ENCODE results near the gene PTH. TPM values are rescaled to one million over a fixed set of nuclear protein-coding genes. Genes with fewer than 3 reads are reported as not detected.

The PTH gene
- total RNA-seq, 4 donors from 2014 or later: not detected

DNA sequence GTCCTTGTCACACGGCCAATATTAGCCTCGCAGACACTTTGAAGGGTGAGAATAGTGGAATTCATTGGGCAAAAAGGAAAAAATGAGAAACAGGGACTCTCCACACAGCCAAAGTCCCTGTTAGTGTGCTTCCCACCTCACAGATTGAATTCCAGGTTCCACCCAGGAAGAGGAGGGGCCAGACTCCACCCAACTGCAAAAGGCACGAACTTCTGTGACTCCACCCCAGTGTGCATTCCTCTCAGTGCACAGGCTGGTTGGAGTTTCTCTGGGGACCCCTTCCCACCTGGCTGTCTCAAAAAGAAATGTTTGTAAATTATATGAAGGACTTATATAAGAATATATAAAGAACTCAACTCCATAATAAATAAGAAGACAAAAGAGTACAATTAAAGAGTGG is 20.7 kb downstream of the PTH start:
- TF ChIP-seq, protein P1, sequence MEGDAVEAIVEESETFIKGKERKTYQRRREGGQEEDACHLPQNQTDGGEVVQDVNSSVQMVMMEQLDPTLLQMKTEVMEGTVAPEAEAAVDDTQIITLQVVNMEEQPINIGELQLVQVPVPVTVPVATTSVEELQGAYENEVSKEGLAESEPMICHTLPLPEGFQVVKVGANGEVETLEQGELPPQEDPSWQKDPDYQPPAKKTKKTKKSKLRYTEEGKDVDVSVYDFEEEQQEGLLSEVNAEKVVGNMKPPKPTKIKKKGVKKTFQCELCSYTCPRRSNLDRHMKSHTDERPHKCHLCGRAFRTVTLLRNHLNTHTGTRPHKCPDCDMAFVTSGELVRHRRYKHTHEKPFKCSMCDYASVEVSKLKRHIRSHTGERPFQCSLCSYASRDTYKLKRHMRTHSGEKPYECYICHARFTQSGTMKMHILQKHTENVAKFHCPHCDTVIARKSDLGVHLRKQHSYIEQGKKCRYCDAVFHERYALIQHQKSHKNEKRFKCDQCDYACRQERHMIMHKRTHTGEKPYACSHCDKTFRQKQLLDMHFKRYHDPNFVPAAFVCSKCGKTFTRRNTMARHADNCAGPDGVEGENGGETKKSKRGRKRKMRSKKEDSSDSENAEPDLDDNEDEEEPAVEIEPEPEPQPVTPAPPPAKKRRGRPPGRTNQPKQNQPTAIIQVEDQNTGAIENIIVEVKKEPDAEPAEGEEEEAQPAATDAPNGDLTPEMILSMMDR (IDR thresholded peaks at IDR 0.05): no peak
- no peak for TF ChIP-seq POLR2A (IDR thresholded peaks at IDR 0.05)
- intact Hi-C loops (cut with DNase I; ENCODE audit: low total_unique reads): no loop called here
- DNase-seq (ENCODE audit: low spot score in 2 of 2): no peak
- 63 to 69% methylated on average over 3 of the region's 3 CpGs for WGBS, 2 donors
- H3K4me3 ChIP-seq (ENCODE audit: low read depth, poor library complexity, severe bottlenecking): no peak overlapping the region

DNA sequence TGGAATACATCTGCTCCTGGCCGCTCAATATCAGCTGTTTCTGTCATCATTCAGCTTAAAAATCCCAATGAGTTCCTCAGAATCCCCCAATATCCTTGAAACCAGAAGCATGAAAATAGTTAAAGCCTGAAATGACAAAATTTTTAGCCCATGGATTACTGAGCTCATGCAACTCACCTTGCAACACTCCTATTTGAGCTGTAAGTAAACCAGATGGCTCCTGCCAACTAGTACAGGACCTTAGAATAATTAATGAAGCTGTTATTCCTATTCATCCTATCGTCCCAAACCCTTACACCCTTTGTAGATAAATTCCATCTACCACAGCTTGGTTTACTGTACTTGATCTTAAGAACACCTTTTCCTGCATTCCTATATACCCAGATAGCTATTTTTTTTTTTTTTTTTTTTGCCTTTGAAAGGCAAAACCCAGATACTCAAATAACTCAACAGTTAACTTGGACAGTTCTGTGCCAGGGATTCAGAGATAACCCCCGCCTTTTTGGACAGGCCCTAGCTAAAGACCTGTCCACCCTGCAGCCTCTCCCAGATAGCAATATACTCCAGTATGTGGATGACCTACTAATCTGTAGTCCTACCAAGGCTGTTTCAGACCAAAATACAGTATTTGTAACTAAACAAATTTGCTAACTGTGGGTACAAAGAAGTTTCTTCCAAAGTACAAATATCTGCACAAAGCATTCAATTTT is 22.6 kb downstream of the PTH start:
- 76 to 80% methylated on average over 3 of the region's 3 CpGs for WGBS, 2 donors
- no peak for TF ChIP-seq POLR2A (IDR thresholded peaks at IDR 0.05)
- TF ChIP-seq, protein P1 (IDR thresholded peaks at IDR 0.05): no peak
- H3K4me3 ChIP-seq (ENCODE audit: low read depth, poor library complexity, severe bottlenecking): no peak overlapping the region
- intact Hi-C loops (cut with DNase I; ENCODE audit: low total_unique reads): loop anchor here (5.0 kb wide), 1 partner anchor 346 kb away; no protein-coding TSS in a partner anchor
- no peak for DNase-seq (ENCODE audit: low spot score in 2 of 2)

DNA sequence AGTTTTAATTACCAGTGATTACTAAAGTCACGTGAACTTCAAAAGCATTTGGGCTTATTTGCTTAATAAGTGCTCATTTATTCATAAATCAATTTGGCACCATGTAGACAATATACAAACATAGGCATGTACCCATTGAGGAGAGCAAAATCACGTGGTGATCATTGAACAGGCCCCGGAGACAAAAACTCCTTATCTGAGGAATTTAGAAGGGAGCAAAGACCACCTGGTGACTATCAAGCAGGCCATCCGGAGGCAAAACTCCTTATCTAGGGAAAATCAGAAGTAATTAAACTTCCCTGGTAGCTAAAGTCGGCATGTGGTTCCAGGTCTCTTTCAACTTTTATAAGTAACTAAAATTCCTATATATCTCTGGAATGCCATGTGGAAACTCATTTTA is 27.0 kb downstream of the PTH start:
- H3K4me3 ChIP-seq (ENCODE audit: low read depth, poor library complexity, severe bottlenecking): no peak overlapping the region
- TF ChIP-seq, protein P1 (IDR thresholded peaks at IDR 0.05): no peak
- no peak for TF ChIP-seq POLR2A (IDR thresholded peaks at IDR 0.05)
- no peak for DNase-seq (ENCODE audit: low spot score in 2 of 2)
- intact Hi-C loops (cut with DNase I; ENCODE audit: low total_unique reads): no loop called here
- 48 to 56% methylated on average over 5 of the region's 5 CpGs for WGBS, 2 donors

DNA sequence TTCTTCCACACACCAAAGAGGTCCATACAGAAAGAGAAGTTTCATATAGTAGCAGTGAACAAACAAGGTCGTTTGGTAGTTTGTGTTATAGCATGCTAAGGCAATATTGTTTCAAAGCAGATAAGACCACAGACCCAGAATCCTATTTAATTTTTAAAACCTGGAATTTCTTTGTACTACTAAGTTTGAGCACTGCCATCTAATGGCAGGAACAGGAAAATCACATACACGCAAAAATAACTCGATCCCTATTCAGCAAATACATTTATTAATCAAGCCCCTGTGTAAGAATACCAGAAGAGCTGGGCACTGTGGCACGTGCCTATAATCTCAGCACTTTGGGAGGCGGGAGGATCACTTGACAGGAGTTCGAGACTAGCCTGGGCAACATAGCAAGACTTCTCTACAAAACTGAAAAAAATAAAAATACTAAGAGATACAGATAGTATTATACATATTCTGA is 29.9 kb downstream of the PTH start:
- TF ChIP-seq, protein P1 (IDR thresholded peaks at IDR 0.05): no peak
- no peak for TF ChIP-seq POLR2A (IDR thresholded peaks at IDR 0.05)
- H3K4me3 ChIP-seq (ENCODE audit: low read depth, poor library complexity, severe bottlenecking): no peak overlapping the region
- 6 to 7% methylated on average over 6 of the region's 6 CpGs for whole genome bisulfite sequencing, 2 donors
- intact Hi-C loops (cut with DNase I; ENCODE audit: low total_unique reads): no loop called here
- DNase-seq (ENCODE audit: low spot score in 2 of 2): no peak

DNA sequence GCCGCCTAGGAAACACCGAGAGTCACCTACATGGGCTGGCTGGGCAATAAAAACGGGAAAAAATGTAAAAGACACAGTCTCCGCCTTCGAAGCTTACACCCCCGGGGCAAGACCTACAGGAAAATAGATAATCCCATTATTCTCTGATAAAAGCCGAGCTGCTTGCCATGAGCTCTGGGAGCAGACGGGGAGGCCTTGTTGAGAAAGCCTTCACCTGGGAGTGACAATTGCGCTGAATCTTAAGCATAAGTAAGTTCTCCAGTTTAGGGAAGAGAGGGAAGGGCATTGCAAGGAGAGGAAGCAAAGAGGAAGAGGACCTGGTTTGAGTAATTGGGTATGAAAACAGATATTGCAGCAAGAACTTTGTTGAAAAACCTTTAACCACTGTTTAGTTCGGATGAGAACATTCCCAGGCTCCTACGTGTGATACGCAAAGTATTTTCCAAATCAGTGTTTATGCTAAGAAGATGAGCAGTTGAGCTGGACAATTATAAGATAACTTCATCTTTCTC is 32.0 kb downstream of the PTH start:
- WGBS, 2 donors: 33 to 36% methylated on average over 12 of the region's 12 CpGs
- peak overlapping the region; percentile 88 for H3K4me3 ChIP-seq (ENCODE audit: low read depth, poor library complexity, severe bottlenecking)
- no peak for TF ChIP-seq POLR2A (IDR thresholded peaks at IDR 0.05)
- no peak for DNase-seq (ENCODE audit: low spot score in 2 of 2)
- intact Hi-C loops (cut with DNase I; ENCODE audit: low total_unique reads): no loop called here

DNA sequence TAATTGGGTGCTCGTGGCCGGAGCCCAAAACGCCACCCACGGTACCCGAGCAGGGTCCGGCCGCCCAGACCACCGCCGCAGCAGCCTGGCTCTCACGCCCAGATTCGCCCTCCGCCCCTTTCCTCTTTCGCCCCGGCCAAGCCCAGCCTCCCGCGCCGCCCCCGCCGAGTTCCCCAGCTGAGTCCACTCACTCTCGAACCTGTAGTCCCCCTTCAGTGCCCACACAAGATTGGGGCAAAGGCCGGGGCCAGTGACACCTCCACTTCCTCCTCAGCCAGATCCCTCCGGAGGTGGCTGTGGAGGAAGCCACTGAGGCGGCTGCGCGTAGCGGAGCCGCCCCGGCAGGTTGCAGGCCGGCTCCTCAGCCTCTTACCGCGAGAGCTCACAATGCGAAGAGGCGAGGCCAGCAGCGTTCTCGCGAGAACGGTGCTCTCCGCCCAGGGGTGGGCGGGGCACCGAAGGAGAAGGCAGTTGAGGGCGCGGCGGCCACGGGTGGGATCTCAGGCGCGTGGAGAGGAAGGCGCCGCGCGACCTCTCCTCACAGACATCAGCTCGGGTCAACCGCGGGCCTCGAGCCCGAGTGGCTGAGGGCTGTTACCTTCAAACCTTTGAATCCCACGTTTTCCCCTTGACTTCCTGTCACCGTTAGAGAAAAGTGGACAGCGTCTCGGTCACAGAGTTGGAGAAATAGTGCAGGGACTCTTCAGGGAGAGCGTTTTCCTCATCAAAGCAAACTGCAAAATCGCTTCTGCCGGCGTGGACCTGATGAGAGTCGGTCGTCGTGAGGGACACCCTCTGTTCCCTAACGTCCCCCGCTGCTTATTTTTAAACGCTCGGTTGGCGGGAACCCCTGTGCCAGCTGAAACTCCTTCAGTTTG is 32.7 kb downstream of the PTH start, which contains the start of gene BTBD10:
BTBD10 (minus strand) TSS at position 322 of the 878 bp plus-strand sequence. CDS start 18,098 bp downstream, outside the sequence.
- TF ChIP-seq POLR2A (IDR thresholded peaks at IDR 0.05): peak in 1 of 2 donors; percentile 15
- TF ChIP-seq, protein P1 (IDR thresholded peaks at IDR 0.05): no peak
- intact Hi-C loops (cut with DNase I; ENCODE audit: low total_unique reads): no loop called here

More for the DNA sequence above, 32.7 kb downstream of the PTH start, which contains the start of gene BTBD10:
- 1% methylated on average over 49 to 60 of the region's 71 CpGs for WGBS, 2 donors
- H3K4me3 ChIP-seq (ENCODE audit: low read depth, poor library complexity, severe bottlenecking): peak within 1 kb of the TSS; percentile 88
- DNase-seq (ENCODE audit: low spot score in 2 of 2): peak; percentile 90 to 97

Measured in lower leg skin (tissue), 4 donors.